HEK293T (cell line): Measurements from ENCODE around the gene CACNA1C.

Source experiments
- CTCF ChIA-PET: fragments of 350-600 bp; formaldehyde crosslinking; extraction: SDS; loops from one replicate; lab custom pipeline; 2021; ENCODE audit warnings: antibody characterized with exemption, inconsistent platforms; lab: Yijun Ruan, JAX
- POLR2A ChIA-PET: fragments of 350-600 bp; formaldehyde crosslinking; extraction: SDS; loops from one replicate; lab custom pipeline; 2020; ENCODE audit warnings: antibody characterized with exemption, inconsistent platforms; lab: Yijun Ruan, JAX
- DNase-seq: peaks from one replicate; pipeline ENCODE4 v3.0.0; 2012; ENCODE audit warnings: mixed read lengths; ENCODE audit errors: extremely low spot score
- ARNT ChIP-seq: fragments of 450-650 bp; IDR thresholded peaks from 2 replicates; pipeline ENCODE4 v1.6.1; 2017; ENCODE audit warnings: mild to moderate bottlenecking
- BHLHE40 ChIP-seq: fragments of 450-650 bp; IDR thresholded peaks from 2 replicates; pipeline ENCODE4 v1.6.1; 2016; ENCODE audit warnings: mild to moderate bottlenecking, moderate library complexity, borderline replicate concordance
- CTBP1 ChIP-seq: fragments of 450-650 bp; IDR thresholded peaks from 2 replicates; pipeline ENCODE4 v1.6.1; 2016; ENCODE audit warnings: borderline replicate concordance
- ELF4 ChIP-seq: fragments of 450-650 bp; IDR thresholded peaks from 2 replicates; pipeline ENCODE4 v1.6.1; 2017; ENCODE audit warnings: antibody characterized with exemption
- FOXA1 ChIP-seq: fragments of 450-650 bp; IDR thresholded peaks from 2 replicates; pipeline ENCODE4 v1.6.1; 2016; ENCODE audit warnings: mild to moderate bottlenecking
- FOXK2 ChIP-seq: fragments of 450-650 bp; IDR thresholded peaks from 2 replicates; pipeline ENCODE4 v1.6.1; 2016; ENCODE audit warnings: mild to moderate bottlenecking
- FOXM1 ChIP-seq: fragments of 450-650 bp; IDR thresholded peaks from 2 replicates; pipeline ENCODE4 v1.6.1; 2017; ENCODE audit warnings: mild to moderate bottlenecking, borderline replicate concordance
- HDGF ChIP-seq: fragments of 450-650 bp; IDR thresholded peaks from 2 replicates; pipeline ENCODE4 v1.6.1; 2017; ENCODE audit warnings: antibody characterized with exemption, borderline replicate concordance
- L3MBTL2 ChIP-seq: fragments of 450-650 bp; conservative IDR thresholded peaks from 2 replicates; pipeline ENCODE4 v1.6.1; 2016; ENCODE audit warnings: mild to moderate bottlenecking
- LEF1 ChIP-seq: fragments of 450-650 bp; IDR thresholded peaks from 2 replicates; pipeline ENCODE4 v1.6.1; 2017; ENCODE audit warnings: mild to moderate bottlenecking, borderline replicate concordance
- NFRKB ChIP-seq: fragments of 450-650 bp; IDR thresholded peaks from 2 replicates; pipeline ENCODE4 v1.6.1; 2016; ENCODE audit warnings: mild to moderate bottlenecking, moderate library complexity
- SP1 ChIP-seq: fragments of 450-650 bp; IDR thresholded peaks from 2 replicates; pipeline ENCODE4 v1.6.1; 2017
- SUZ12 ChIP-seq: fragments of 450-650 bp; IDR thresholded peaks from 2 replicates; pipeline ENCODE4 v1.6.1; 2016; ENCODE audit warnings: mild to moderate bottlenecking
- TARDBP ChIP-seq: fragments of 450-650 bp; IDR thresholded peaks from 2 replicates; pipeline ENCODE4 v1.6.1; 2016
- ZNF384 ChIP-seq: fragments of 450-650 bp; IDR thresholded peaks from 2 replicates; pipeline ENCODE4 v1.6.1; 2016
- TF ChIP-seq, protein P1 (sequence below): fragments of 450-650 bp; IDR thresholded peaks from 2 replicates; pipeline ENCODE4 v1.6.1; 2016

The CACNA1C gene

DNA sequence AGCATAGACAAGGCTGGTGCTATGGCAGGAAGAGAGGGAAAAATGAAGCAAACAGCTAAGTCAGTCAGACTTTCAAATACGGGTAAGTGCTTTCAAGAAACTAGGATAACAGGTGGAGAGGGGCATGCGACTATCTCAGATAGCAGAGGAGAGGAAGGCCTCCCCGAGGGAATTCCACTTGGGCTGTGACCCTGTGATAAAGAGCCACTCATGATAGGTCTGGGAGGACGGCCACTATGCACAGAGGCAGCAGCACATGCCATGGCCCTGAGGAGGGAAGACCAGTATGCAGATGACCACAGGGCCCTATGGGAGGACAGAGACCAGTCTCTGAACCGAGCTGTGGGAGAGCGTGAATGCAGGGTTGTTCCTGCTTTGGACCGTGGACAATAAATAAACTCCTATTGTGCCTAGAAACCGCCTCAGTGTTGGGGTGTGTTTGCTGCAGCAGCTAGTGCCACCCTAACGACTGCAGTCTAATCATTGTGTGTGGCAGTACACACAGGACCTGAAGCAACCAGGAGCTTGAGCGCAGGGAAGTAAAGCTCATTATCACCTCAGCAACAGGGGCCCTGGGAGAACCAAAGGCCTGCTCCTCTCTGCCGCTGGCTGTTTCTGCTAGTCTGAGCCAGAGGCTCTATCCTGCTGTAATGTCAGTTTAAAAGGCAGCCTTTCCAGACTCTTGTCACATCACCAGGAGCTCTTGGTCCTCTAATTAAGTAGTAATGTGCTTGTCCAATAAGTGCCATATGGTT lies 119.1 kb downstream of the CACNA1C start:
- DNase-seq, result no peak
- ChIA-PET CTCF (no interaction called here), POLR2A (no interaction called here)
- TF ChIP-seq L3MBTL2 (no peak), ARNT (no peak), TARDBP (no peak), SUZ12 (no peak), LEF1 (no peak), FOXK2 (no peak), ZNF384 (no peak)
- TF ChIP-seq, protein P1, sequence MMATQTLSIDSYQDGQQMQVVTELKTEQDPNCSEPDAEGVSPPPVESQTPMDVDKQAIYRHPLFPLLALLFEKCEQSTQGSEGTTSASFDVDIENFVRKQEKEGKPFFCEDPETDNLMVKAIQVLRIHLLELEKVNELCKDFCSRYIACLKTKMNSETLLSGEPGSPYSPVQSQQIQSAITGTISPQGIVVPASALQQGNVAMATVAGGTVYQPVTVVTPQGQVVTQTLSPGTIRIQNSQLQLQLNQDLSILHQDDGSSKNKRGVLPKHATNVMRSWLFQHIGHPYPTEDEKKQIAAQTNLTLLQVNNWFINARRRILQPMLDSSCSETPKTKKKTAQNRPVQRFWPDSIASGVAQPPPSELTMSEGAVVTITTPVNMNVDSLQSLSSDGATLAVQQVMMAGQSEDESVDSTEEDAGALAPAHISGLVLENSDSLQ, result no peak

DNA sequence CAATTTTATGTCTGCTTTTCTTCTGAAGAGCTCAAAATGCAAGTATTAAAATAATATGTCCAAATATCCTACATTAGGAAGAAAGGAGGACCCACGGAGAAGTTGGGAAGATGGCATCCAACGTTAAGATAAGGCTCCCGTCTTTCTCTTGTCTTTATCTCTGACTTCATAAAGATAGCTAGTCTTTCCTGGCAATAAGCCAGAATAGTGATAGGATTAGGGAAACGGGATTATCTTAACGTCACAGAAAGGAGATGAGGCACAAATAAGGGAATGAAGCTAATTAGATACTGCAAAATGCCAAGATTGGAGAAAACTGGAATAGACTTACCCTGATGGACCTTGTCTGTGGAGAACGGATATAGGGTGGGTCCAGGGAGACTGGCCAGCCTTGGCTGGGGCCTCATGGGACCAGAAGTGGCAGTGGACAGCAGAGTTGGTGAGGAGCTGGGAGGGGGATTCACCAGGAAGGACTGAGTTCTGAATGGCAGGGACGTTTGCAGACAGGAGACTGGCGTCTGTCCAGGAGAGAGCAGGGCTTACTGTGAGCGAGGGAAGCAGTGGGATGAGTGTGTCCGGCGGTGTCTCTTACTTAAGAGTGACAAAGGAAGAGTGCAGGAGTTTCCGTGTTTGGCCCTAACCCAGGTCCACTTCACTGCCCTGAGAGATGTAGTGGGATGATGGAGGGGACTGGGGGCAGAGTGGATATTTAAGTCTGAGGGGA lies 119.9 kb downstream of the CACNA1C start:
- no peak for DNase-seq
- TF ChIP-seq NFRKB (no peak), SUZ12 (no peak), ARNT (no peak), FOXK2 (no peak), CTBP1 (no peak), LEF1 (no peak), BHLHE40 (no peak)
- TF ChIP-seq, protein P1, result no peak
- CTCF ChIA-PET, result no interaction called here
- POLR2A ChIA-PET, result no interaction called here

DNA sequence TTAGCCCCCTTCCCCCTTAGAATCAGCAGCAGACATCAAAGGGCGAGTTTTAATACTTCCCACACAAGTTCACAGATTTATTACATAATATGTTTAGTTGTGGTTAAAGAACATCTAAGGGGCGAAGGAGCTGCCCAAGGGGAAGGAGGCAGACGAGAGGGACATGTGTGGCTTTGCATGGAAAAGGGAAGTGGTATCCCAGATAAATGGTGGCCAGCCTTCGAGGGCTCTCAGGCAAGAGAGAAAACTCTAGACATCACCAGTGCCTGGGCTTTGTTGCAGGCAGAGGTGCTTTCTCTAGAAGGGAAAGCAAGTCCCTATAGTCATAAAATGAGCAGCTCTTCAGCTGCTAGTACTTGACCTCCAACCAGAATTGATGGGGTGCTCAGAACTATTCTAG lies 121.2 kb downstream of the CACNA1C start:
- CTCF ChIA-PET, result no interaction called here
- DNase-seq, result no peak
- POLR2A ChIA-PET, result no interaction called here
- TF ChIP-seq, protein P1, result no peak
- TF ChIP-seq L3MBTL2 (no peak), BHLHE40 (no peak), NFRKB (no peak), TARDBP (no peak), FOXA1 (no peak), HDGF (no peak), FOXM1 (no peak), SP1 (no peak), SUZ12 (no peak)

DNA sequence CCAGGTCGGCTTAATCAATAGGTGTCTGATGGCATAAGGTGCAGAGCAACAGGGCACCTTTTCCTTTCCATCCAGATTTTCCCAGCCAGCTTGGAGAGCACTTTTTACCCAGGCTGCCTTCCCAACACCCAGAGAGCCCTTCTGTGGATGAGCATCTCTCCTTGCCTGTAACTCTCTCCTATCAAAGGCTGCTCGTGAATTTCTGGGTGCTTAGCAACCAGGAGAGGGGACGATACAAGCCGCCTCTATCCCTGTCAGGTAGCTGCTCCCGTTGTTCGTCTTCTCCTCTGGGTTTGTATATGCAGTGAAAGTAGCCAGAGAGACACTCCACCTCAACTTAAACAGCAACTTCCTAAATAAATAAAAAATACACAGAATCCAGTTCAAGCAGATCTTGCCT lies 124.2 kb downstream of the CACNA1C start:
- ChIA-PET CTCF (no interaction called here), POLR2A (no interaction called here)
- DNase-seq, result no peak
- no peak for TF ChIP-seq FOXM1
- TF ChIP-seq BHLHE40, result no peak
- no peak for TF ChIP-seq CTBP1
- TF ChIP-seq FOXK2, result no peak
- no peak for TF ChIP-seq NFRKB
- TF ChIP-seq, protein P1, result no peak
- no peak for TF ChIP-seq SUZ12
- no peak for TF ChIP-seq ELF4
- no peak for TF ChIP-seq SP1
- no peak for TF ChIP-seq HDGF
- TF ChIP-seq TARDBP, result no peak
- no peak for TF ChIP-seq FOXA1
- no peak for TF ChIP-seq ZNF384
- no peak for TF ChIP-seq L3MBTL2

DNA sequence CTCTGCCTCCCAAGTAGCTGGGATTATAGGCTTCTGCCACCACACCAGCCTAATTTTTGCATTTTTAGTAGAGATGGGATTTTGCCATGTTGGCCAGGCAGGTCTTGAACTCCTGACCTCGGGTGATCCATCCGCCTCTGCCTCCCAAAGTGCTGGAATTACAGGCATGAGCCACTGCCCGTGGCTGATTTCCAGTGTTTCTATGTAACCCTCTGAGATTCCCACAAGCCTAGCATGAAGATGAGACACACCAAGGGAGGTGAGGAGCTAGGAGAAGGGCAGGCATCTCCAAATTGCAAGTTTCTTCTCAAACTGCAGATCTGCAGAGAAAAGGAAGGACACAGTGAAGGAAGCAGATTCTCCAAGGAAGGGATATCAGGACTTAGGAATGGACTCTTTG lies 125.0 kb downstream of the CACNA1C start:
- CTCF ChIA-PET, result no interaction called here
- TF ChIP-seq SP1 (no peak), TARDBP (no peak), ELF4 (no peak), ZNF384 (no peak), LEF1 (no peak), CTBP1 (no peak), ARNT (no peak), FOXK2 (no peak)
- TF ChIP-seq, protein P1, result no peak
- POLR2A ChIA-PET, result no interaction called here
- no peak for DNase-seq
